Breast epithelium (tissue), 3 donors: Measurements from ENCODE around the gene NFXL1.

ENCODE experiments used
- POLR2A ChIP-seq: fragments of 450-650 bp; IDR thresholded peaks from one replicate; pipeline ENCODE4 v1.6.1; 2016; ENCODE audit warnings: antibody characterized with exemption, mild to moderate bottlenecking, moderate library complexity
- TF ChIP-seq, protein P1 (sequence below), 3 donors: fragments of 450-650 bp; IDR thresholded peaks; one replicate each; pipeline ENCODE4 v1.5.1; 2016 to 2017; ENCODE audit warnings: antibody characterized with exemption in 3 of 3, mild to moderate bottlenecking in 3 of 3, moderate library complexity in 3 of 3

DNA sequence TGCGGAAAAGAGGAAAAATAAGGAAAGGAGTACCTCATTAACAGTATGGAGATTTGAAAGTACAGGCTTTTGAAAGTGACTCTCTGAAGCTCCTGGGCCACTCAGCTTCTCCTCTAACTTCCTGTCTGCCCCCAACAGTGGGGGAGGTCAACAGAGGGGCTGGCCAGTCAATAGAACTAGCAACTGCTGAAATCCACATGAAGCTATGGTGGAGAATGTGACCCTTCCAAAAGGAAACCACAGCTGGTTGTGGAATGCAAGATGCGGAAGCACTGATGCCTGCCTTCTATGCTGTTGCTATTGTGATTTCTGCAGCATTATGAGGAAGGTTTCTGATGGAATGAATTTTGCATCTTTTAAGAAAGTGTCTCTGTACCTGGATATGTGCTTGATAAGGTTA, 78.9 kb downstream of the NFXL1 start:
- TF ChIP-seq, protein P1, sequence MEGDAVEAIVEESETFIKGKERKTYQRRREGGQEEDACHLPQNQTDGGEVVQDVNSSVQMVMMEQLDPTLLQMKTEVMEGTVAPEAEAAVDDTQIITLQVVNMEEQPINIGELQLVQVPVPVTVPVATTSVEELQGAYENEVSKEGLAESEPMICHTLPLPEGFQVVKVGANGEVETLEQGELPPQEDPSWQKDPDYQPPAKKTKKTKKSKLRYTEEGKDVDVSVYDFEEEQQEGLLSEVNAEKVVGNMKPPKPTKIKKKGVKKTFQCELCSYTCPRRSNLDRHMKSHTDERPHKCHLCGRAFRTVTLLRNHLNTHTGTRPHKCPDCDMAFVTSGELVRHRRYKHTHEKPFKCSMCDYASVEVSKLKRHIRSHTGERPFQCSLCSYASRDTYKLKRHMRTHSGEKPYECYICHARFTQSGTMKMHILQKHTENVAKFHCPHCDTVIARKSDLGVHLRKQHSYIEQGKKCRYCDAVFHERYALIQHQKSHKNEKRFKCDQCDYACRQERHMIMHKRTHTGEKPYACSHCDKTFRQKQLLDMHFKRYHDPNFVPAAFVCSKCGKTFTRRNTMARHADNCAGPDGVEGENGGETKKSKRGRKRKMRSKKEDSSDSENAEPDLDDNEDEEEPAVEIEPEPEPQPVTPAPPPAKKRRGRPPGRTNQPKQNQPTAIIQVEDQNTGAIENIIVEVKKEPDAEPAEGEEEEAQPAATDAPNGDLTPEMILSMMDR (IDR thresholded peaks at IDR 0.05): no peak
- TF ChIP-seq POLR2A: no peak
